Vagina (tissue), 2 donors: ENCODE measurements around the gene IRF1. TPM values are rescaled to one million over a fixed set of nuclear protein-coding genes. Genes with fewer than 3 reads are reported as not detected.

Experiments used
- DNase-seq, 2 donors: peaks; one replicate each; pipeline ENCODE4 v3.0.0-alpha.2; 2017; ENCODE audit errors: extremely low spot score in 2 of 2
- H3K27ac ChIP-seq: fragments of 200-600 bp; sonication (generic); one replicate; pipeline ENCODE4 v1.5.1; 2019
- H3K27me3 ChIP-seq: fragments of 200-600 bp; sonication (generic); one replicate; pipeline ENCODE4 v1.5.1; 2019
- H3K36me3 ChIP-seq, 2 donors: fragments of 200-600 bp; sonication (generic); one replicate each; pipeline ENCODE4 v1.5.1; 2017 to 2019
- H3K4me1 ChIP-seq: fragments of 200-600 bp; sonication (generic); one replicate; pipeline ENCODE4 v1.5.1; 2019
- H3K4me3 ChIP-seq, 2 donors: fragments of 200-600 bp; sonication (generic); 1 replicate in 1 of 2; 2 replicates in 1 of 2; pipeline ENCODE4 v1.5.1; 2016 to 2019
- H3K9me3 ChIP-seq: fragments of 200-600 bp; sonication (generic); one replicate; pipeline ENCODE4 v1.5.1; 2019
- POLR2A ChIP-seq, 2 donors: fragments of 450-650 bp; IDR thresholded peaks; one replicate each; pipeline ENCODE4 v1.6.1; 2017; ENCODE audit warnings: antibody characterized with exemption in 2 of 2, mild to moderate bottlenecking in 2 of 2, moderate library complexity in 2 of 2
- POLR2AphosphoS5 ChIP-seq, 2 donors: sonication (generic); formaldehyde crosslinking; IDR thresholded peaks; one replicate each; pipeline ENCODE4 v1.9.0; 2017; ENCODE audit warnings: antibody characterized with exemption in 2 of 2, mild to moderate bottlenecking in 2 of 2, low read depth in 1 of 2; ENCODE audit not compliant: insufficient read depth in 1 of 2
- intact Hi-C: fragments of 100-400 bp; cut with DNase I; formaldehyde crosslinking; loops from one replicate; pipeline ENCODE4 v1.15.1; 2023
- total RNA-seq: library from RNA; depleted of rRNA; stranded (reverse); fragments of >200 nt; gene quantifications from one replicate; pipeline ENCODE4 v1.2.3, GENCODE V29; 2016
- TF ChIP-seq, protein P1 (sequence below), 3 experiments: fragments of 450-650 bp in 2 of 3; fragments of 200-600 bp in 1 of 3; sonication (generic) in 1 of 3; IDR thresholded peaks; one replicate each; pipeline ENCODE4 v1.5.1; 2017 to 2019; ENCODE audit warnings: antibody characterized with exemption in 3 of 3, mild to moderate bottlenecking in 2 of 3, moderate library complexity in 2 of 3

Gene IRF1
- total RNA-seq, 1 donor from 2014 or later: 49.8 TPM

GRCh38 chr5:132461569-132462070 lies 29.0 kb downstream of the IRF1 start:
- DNase-seq: no peak
- Histone ChIP-seq H3K9me3 (no peaks in the 10 kb centered on the region), H3K4me1 (peaks cover 67% of the 10 kb centered on the region), H3K27me3 (no peaks in the 10 kb centered on the region), H3K27ac (no peak overlapping the region), H3K36me3 (no peaks in the 10 kb centered on the region), H3K4me3 (no peak overlapping the region)
- intact Hi-C loops: no loop called here
- TF ChIP-seq POLR2A (IDR thresholded peaks at IDR 0.05) (no peak), POLR2AphosphoS5 (IDR thresholded peaks at IDR 0.05; ENCODE audit: insufficient read depth in 1 of 2, low read depth in 1 of 2) (no peak)
- TF ChIP-seq, protein P1, sequence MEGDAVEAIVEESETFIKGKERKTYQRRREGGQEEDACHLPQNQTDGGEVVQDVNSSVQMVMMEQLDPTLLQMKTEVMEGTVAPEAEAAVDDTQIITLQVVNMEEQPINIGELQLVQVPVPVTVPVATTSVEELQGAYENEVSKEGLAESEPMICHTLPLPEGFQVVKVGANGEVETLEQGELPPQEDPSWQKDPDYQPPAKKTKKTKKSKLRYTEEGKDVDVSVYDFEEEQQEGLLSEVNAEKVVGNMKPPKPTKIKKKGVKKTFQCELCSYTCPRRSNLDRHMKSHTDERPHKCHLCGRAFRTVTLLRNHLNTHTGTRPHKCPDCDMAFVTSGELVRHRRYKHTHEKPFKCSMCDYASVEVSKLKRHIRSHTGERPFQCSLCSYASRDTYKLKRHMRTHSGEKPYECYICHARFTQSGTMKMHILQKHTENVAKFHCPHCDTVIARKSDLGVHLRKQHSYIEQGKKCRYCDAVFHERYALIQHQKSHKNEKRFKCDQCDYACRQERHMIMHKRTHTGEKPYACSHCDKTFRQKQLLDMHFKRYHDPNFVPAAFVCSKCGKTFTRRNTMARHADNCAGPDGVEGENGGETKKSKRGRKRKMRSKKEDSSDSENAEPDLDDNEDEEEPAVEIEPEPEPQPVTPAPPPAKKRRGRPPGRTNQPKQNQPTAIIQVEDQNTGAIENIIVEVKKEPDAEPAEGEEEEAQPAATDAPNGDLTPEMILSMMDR (IDR thresholded peaks at IDR 0.05): no peak

DNA sequence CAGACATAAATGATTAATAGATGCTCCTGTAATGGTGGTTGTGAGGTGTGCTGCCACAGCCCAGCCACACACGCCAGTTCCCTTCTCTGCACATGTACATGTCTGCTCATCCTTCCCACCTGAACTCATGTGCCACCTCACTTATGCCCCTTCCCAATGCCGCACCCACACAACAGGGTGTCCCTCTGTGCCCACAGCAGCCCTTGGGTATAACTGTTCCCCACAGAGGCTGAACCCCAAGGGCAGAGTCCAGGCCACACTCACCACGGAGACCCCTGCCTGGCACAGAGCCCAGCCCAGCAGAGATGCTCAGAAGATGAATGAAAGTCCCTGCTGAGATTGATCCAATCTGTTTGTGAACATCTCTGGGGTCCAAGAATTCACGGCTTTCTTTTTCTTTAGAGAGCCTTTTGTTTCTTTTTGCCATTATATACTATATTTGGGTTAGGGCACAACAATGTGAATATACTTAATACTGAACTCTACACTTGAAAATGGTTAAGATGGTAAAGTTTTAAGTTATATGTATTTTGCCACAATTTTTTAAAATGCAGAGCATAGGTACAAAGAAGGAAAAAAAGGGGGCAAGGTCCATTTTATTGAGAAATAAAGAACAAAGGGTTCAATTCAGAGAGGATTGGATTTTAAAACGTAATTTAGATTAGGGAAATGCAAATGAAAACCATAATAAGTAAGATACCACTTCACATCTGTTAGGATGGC lies 29.6 kb downstream of the IRF1 start:
- no peaks in the 10 kb centered on the region for H3K27me3 ChIP-seq
- DNase-seq: no peak
- H3K36me3 ChIP-seq: no peaks in the 10 kb centered on the region
- TF ChIP-seq POLR2A (IDR thresholded peaks at IDR 0.05): no peak
- no peak for TF ChIP-seq POLR2AphosphoS5 (IDR thresholded peaks at IDR 0.05; ENCODE audit: insufficient read depth in 1 of 2, low read depth in 1 of 2)
- TF ChIP-seq, protein P1 (IDR thresholded peaks at IDR 0.05): no peak
- intact Hi-C loops: no loop called here
- H3K4me3 ChIP-seq: no peak overlapping the region
- H3K9me3 ChIP-seq: no peaks in the 10 kb centered on the region
- H3K4me1 ChIP-seq: peaks cover 67% of the 10 kb centered on the region
- H3K27ac ChIP-seq: no peak overlapping the region

DNA sequence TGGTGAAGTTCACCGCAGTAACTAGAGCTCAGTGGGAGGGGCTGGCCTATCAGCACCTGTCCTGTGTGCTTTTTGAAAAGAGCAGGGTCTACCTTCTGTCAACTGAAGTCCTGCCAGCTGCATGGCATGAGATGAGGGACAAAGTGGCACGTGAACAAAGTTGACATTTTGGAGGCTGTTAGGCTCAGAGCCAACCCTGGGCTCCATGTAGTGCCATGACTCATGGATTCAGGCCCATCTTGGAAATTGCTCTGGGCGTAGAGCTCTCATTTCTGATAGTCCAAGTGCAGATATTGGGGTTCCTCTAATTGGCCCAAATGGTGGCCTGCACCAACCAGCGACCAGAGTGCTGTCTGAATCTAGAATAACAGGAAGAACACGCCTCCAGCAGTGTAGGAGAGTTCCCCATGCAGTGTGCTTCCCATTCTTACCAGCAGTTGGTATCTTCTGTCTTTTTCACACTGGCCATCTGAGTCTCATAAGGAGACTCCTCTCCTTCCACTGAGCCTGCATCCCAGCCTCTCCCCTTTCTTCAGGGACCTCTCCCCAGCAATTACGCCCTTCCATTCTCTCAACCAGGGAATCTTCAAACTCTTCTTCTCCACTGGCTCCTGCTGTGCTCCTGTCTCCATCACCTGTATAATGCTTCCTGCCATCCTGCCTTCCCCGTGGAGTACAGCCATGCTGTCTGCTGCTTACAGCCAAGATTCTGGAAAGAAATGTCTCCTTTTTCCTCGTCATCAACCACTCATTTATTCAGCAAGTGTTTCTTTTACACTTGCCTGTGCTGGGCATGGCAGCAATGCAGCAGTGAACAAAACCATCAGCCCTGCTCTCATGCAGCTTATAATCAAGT lies 30.4 kb downstream of the IRF1 start:
- Histone ChIP-seq H3K4me1 (peaks cover 64% of the 10 kb centered on the region), H3K4me3 (no peak overlapping the region), H3K27ac (peak overlapping the region; percentile 11), H3K36me3 (no peaks in the 10 kb centered on the region), H3K9me3 (no peaks in the 10 kb centered on the region), H3K27me3 (no peaks in the 10 kb centered on the region)
- intact Hi-C loops: no loop called here
- no peak for TF ChIP-seq POLR2AphosphoS5 (IDR thresholded peaks at IDR 0.05; ENCODE audit: insufficient read depth in 1 of 2, low read depth in 1 of 2)
- TF ChIP-seq, protein P1 (IDR thresholded peaks at IDR 0.05): no peak
- TF ChIP-seq POLR2A (IDR thresholded peaks at IDR 0.05): no peak
- no peak for DNase-seq

DNA sequence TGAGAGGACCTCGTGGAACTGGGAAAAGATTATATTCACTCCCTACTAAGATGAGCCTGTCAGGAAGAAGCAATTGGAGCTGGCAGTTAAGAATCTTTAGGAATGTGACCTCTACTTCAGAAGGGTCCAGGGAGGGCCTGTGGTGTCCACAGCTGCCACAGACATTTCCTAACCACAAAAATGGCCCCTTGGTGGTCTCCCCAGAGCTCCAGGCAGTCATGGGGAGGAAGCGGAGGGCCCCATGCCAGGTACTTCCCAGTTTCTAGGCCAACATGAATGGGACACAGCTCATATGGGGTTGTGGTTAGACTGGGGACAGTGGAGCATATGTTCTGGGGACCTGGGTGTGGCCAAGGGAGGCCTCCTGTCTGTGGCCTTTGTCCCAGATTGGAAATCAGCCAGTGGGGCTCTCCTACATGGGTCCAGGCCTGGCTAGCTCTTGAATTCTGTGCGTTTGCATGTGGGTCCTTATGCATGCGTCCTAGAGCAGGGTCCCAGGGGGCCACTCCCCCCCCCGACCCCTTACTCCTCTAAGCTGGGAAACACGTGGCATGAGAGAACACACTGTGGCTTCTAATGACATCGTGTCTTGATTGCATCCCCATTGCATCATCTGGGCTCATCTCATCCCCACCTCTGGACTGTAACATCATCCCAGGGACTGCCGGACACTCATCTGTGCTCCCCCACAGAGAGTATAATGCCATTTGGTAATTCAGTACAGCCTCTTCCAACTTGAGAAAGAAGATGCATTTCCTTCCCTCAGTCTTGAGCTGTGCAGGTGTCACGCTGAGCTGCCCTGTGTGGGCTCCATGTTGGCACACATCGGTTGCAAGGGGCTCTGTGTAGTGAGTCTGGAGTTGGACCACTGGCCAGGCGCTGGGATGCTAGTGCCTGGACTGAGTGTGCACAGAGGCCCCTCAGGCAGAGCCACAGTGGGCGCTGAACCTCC lies 31.3 kb downstream of the IRF1 start:
- H3K9me3 ChIP-seq: no peaks in the 10 kb centered on the region
- H3K4me1 ChIP-seq: peaks cover 55% of the 10 kb centered on the region
- no peaks in the 10 kb centered on the region for H3K27me3 ChIP-seq
- intact Hi-C loops: no loop called here
- H3K36me3 ChIP-seq: no peaks in the 10 kb centered on the region
- TF ChIP-seq POLR2A (IDR thresholded peaks at IDR 0.05) (no peak), POLR2AphosphoS5 (IDR thresholded peaks at IDR 0.05; ENCODE audit: insufficient read depth in 1 of 2, low read depth in 1 of 2) (no peak)
- TF ChIP-seq, protein P1 (IDR thresholded peaks at IDR 0.05): no peak
- no peak for DNase-seq
- H3K4me3 ChIP-seq: no peak overlapping the region
- peak overlapping the region; percentile 58 for H3K27ac ChIP-seq
